HG03439 (cell line): ENCODE measurements around the gene KCNC3.
"Not testable (repeated sequence)": the region's sequence is repeated elsewhere in the genome, so short reads cannot be mapped to it uniquely, and the experiment has no call there.

ENCODE experiments used
- ATAC-seq: cut with Tn5 transposase; IDR thresholded peaks from one replicate; pipeline ENCODE4 v1.9.1; 2021; ENCODE audit warnings: mild to moderate bottlenecking, moderate library complexity; ENCODE audit not compliant: unreplicated experiment

KCNC3 gene

GRCh38 chr19:50356691-50357177 lies 27.6 kb upstream of the KCNC3 start:
- ATAC-seq: no peak

GRCh38 chr19:50353487-50353880 lies 24.3 kb upstream of the KCNC3 start:
- ATAC-seq: not testable (repeated sequence)

GRCh38 chr19:50352242-50352641 lies 23.1 kb upstream of the KCNC3 start:
- no peak for ATAC-seq

GRCh38 chr19:50349277-50350057 lies 20.3 kb upstream of the KCNC3 start:
- ATAC-seq: no peak

GRCh38 chr19:50347089-50347581 lies 18.0 kb upstream of the KCNC3 start:
- not testable (repeated sequence) for ATAC-seq

GRCh38 chr19:50344661-50345318 lies 15.6 kb upstream of the KCNC3 start:
- ATAC-seq: peak; percentile 44

- ATAC-seq: peak; percentile 56
These were observed 12.0 kb upstream of the KCNC3 start for GRCh38 chr19:50341091-50341564.

- ATAC-seq: no peak
These were observed 11.2 kb upstream of the KCNC3 start for GRCh38 chr19:50340331-50340730.

GRCh38 chr19:50337031-50337430 lies 7.9 kb upstream of the KCNC3 start:
- ATAC-seq: not testable (repeated sequence)

GRCh38 chr19:50334741-50335421 lies 5.7 kb upstream of the KCNC3 start:
- ATAC-seq: no peak

GRCh38 chr19:50333737-50334617 lies 4.8 kb upstream of the KCNC3 start:
- ATAC-seq: peak; percentile 24

- peak; percentile 49 for ATAC-seq
These were observed 4.1 kb upstream of the KCNC3 start for GRCh38 chr19:50333235-50333736.

GRCh38 chr19:50332244-50333038 lies 3.3 kb upstream of the KCNC3 start:
- ATAC-seq: no peak

- ATAC-seq: no peak
These were observed 2.7 kb upstream of the KCNC3 start for GRCh38 chr19:50331994-50332243.

GRCh38 chr19:50331221-50331993 lies 2.2 kb upstream of the KCNC3 start:
- ATAC-seq: no peak

GRCh38 chr19:50330365-50331078 lies 1.3 kb upstream of the KCNC3 start:
- peak; percentile 25 for ATAC-seq

- not testable (repeated sequence) for ATAC-seq
These were observed 733 bp upstream of the KCNC3 start for GRCh38 chr19:50329926-50330294.

GRCh38 chr19:50328873-50329145 lies 368 bp downstream of the KCNC3 start:
- ATAC-seq: peak; percentile 7
